NOMO-1 treated with DMSO at 0.1 percent for 48 hours (cell line): ENCODE results near the gene CCDC157.
A peak's percentile ranks its signal among the peaks of the same experiment; 100 is the strongest.
"Not testable (repeated sequence)": the region's sequence is repeated elsewhere in the genome, so short reads cannot be mapped to it uniquely, and the experiment has no call there.

Experiments
- DNase-seq: peaks from one replicate; lab custom pipeline; 2025; ENCODE audit not compliant: unreplicated experiment; lab: John Stamatoyannopoulos, UW

CCDC157 gene

DNA sequence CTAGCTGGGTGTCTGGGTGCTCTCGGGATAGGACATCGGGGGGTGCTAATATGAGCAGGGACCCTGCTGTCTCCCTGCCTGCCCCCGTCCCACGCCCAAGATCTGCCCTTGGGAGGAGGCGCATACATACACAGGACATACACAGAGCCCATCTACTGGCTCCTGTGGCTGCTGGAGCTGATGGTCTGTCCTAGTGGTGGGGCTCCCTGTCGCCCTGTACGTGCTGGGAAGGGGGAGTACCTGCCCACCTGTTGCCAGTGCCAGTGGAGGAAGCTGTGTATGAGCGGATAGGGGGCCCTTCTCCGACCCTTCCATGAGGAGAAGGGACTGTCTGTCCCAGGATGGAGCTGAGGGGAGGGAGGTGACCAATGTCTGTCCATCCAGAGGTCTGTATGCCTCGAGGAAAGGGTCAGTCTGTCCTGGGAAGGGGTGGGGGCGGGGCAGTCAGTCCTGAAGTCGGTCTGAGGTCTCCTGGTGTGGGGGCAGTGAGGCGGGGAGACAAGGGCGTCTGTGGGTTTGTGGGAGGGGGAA is 31.0 kb upstream of the CCDC157 start:
- DNase-seq, result no peak

DNA sequence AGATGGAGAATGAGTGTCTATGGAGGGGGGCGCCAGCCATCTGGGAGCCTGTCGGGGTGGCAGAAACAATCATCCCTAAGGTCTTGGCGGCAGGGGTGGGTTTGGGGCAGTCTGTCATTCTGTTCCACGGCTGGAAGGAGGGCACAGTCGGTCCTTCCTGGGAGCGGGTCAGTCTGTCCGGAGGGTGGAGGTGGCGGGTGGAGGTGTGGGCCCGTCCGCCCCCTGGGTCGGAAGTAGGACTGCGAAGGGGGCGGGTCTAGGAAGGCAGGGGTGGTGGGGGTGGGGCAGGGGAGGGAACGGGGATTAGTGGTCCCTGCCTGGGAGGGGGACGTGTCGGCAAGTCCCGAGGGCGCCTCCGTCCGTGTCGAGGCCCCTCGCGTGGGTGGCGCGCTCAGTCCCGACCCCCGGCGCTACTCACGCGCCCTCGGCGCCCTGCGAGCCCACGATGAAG is 30.5 kb upstream of the CCDC157 start:
- DNase-seq, result no peak

DNA sequence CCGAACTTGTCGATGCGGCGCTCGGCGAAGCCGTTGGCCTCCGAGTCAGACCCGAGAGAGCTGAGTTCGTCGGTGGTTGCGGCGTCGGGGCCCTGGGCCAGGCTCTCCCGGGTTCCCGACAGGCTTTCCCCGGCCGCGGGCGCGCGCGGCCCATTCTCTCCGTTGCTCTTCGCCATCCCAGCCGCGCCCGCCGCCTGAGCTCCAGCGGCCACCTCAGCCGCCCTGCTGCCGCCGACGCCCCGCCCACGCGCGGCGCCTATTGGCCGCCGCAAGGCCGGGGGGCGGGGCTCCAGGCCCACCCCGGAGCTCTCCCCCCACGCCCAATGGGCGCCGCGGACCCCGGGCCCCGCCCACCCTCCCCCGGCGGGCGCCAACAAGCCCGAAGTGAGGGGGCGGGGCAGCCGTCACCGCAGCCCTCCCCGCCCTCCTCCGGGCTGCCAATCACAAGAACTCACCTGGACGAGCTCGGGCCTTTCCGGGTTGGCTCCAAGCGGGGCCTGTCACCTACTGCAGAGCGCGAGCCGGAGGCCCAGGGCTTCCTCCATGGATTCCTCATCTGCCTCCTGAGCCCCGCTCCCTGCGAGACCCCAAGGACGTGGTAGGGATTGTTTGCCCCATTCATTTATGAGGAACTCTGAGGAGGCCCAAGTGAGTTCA is 30.0 kb upstream of the CCDC157 start, which contains the start of gene TBC1D10A:
Gene TBC1D10A, minus strand, starts transcription at position 236 of the 657 bp plus-strand sequence. Its CDS starts 60 bp downstream, at position 176.
- peak; percentile 87 for DNase-seq

DNA sequence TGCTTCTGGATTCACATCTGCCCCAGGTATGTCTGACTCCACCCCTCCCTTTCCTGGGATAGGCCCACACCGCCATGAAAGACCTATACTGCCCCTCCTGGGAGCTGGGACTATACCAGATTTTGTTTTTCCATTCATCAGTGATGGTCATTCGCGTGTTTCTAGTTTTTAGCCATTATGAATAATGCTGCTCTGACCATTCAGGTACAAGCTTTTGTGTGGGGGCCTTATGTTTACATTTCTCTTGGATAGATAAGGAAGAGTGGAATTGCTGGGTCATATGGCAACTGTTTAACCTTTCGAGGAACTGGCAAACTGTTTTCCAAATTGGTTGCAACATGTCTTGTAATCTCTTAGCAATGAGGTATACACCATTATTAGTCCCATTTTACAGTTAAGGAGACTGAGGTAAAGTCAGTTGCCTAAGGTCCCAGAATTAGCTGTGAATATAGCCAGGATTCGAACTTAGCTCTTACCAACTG is 28.9 kb upstream of the CCDC157 start:
- DNase-seq, result no peak

DNA sequence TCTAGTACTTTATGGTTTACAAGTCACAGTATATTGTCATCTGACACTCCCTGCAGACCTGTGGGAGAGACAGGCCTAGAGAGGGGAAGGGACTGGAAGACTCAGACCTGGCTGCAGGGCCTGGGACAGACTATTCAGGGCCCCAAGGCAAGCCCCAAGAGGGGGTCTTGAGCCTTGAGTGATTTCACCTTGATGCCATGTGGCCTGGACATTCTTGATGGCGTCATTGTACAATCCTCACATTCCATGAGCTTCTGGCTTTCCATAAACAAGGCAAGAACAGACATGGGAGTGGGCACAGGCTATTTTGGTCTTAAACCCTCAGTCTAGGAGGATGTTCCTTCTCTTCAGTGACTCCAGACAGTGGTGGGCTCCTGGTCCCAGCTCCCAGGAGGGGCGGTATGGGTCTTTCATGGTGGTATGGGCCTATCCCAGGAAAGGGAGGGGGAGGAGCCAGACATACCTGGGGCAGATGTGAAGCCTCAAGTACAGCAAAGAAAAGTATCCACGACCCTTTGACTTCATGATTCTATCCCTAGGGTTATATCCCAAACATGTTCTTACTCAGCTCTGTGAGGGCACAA is 28.2 kb upstream of the CCDC157 start:
- DNase-seq, result no peak

DNA sequence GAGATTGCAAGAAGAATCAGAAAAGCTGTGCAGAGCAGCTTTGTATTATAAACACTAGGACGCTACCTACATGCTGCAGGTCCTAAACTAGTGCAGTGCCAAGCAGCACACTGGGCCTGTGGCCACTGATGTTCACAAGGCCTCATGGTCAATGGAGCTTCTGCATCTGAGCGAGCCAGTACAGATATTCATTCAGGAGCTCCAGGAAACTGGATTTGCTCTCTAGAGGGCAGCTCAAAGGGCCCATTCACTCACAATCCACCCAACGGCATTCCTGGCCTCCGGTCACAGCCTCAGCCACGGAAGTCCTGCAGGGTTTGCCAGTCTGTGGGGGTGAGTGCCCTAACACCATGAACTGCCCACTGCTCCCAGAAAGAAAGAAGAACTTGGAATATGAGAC is 24.3 kb upstream of the CCDC157 start:
- DNase-seq, result no peak

DNA sequence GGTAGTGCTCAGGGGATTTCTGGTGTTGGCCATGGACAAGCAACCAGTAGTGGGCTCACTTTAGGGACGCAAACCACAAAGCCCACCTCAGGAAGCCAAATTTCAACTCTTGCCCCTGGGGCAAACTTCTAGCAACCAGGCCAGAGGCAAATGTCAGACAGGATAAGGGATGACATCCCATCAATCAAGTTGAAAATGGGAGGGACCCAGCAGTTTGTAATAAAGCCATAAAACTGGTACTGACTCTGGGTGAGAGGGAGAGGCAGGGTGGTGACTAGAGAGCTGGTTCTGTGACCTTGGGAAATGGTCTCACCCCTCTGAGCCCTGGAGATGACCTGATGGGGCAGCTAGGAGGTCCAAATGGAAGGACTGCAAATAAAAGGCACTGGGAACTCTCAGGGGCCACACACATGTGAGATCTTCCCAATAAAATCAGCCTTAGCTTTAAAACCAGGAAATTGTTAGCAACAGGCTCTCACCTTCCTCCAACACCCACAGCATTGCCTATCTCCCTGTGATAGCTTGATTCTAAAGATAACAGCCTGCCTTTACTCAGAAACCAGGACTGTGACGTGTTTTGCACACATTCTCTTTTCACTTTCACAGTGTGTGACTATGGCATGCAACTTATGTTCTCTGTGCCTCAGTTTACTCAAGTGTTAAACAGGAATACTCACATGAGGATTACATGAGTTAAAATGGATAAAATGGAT is 23.7 kb upstream of the CCDC157 start:
- no peak for DNase-seq

DNA sequence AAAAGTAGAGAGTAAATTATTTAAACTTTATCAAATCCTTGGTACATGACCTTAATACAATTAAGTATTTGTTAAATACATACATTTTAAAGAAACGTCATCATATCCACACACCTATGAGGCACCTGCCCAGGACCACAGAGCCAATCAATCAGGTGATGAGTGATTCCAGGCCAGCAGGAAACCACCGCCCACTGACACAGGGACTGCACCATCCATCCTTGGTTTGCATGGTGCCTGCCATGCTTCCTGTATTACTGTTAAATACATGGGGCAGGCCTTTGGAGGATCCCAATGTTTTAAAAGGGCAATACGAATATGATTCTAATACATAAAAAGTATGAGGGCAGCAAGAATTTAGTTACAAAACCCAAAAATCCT is 23.1 kb upstream of the CCDC157 start:
- no peak for DNase-seq

DNA sequence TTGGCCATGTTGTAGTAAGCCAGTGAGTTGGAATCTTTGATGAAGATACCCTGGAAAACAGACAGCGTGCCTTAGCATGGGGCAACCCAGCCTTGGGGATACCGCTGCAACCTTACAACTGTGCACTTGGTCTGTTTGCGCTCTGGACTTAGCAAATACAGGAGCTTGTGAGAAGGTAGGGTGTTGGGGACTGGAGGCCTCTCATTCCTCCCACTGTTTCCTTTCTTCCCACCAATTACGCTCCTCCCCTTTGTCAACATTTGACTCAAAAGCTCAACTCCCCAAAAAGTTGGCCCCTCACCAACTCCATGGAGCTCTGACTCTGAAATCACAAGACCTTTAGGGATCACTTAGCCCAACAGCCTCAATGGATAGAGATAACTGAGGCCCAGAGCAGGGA is 22.2 kb upstream of the CCDC157 start:
- no peak for DNase-seq

DNA sequence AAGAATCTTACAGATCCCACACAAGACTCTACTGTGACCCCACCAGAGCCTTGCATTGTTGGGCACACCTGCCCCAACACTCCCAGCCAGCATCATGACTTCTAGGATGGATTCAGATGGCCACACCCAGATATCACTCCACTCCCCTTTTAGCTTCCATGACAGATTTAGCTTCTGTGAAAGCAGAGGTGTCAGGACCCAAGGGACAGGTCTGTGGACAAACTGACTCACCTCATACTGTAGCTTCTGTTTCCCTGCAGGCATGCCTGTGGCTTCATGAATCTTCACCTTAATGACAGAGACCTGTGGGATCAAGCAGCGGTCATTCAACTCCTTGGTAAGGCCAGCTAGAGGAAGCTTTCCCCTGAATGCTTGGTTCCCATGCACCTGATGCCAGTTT is 21.6 kb upstream of the CCDC157 start:
- DNase-seq, result no peak

DNA sequence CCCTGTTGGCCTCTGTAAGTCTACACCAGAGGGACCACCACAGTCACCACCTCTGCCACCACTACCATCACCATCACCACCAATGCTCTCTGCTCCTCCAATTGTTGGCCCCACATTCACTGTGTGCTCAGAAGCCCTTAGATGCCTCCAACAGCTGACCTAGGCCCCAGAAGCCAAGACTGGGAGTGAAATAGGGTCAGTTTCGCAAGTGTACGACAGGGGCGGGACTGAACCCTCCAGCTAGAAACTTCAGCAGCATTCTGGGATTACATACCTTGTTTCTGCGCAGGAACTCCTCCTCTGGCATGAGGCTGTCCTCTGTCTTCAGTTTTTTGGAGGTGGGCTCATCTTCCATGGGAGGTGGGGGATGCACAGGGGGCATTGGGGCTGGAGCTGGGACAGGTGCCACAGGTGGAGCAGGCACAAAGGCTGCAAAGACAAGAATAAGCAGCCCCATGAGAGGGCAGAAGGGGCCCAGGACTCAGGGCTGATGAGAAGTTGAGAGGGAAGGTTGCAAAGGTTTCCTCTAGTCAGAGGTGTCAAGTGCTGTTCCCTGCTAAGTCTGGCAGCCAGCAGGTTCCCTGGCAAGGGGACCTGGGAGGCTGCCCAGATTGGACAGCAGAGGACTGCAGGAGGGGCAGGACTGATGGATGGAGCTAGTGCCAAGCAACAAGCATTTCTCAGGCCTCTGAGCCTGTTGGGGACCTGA is 19.9 kb upstream of the CCDC157 start:
- no peak for DNase-seq

DNA sequence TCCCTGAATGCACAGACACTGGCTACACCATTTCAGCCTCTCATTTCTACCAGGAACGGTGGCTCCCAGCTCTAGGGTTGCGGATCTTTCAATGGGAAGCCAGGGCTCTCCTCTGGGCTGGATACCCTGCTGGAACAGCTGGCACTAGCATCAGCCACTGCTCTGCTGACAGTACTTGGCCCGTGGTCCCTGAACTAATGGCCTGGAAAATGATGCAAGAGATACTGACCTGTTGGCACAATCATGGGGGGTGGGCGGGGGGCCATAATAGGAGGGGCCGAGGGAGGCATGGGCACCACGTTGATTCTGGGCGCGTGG is 19.4 kb upstream of the CCDC157 start:
- DNase-seq, result no peak

DNA sequence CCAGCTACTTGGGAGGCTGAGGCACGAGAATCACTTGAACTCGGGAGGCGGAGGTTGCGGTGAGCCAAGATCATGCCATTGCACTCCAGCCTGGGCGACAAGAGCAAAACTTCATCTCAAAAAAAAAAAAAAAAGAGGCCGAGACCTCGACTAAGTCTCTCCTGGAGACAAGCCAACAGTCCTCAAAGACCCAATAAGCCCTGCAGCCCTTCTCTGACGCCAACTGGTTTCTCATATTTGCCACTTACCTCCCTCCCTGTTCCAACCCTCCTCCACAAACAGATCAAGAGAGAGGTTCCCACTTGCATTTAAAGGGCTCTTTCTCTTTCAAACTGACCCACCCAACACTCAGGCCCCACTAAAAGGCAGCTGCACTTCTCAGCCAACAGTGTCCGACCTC is 18.5 kb upstream of the CCDC157 start:
- not testable (repeated sequence) for DNase-seq

DNA sequence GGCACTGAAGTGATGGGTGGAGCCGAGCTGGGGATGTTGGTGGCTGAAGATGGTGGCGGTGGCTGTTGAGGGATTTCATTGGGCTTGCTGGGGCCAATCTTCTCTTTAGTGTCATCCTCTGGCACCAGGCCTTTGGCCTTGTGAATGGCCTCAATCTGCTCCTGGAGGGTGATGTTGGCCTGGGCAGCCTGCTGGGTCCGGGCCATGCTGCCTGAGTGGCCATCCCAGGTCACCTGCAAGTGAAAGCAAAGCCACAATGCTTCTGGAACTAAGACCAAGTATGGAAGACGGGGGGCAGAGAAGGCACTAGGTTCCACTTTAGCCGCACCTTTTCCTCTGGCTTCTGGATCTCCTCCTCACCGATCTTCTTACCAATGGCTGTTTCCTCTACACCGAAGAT is 18.0 kb upstream of the CCDC157 start:
- no peak for DNase-seq

DNA sequence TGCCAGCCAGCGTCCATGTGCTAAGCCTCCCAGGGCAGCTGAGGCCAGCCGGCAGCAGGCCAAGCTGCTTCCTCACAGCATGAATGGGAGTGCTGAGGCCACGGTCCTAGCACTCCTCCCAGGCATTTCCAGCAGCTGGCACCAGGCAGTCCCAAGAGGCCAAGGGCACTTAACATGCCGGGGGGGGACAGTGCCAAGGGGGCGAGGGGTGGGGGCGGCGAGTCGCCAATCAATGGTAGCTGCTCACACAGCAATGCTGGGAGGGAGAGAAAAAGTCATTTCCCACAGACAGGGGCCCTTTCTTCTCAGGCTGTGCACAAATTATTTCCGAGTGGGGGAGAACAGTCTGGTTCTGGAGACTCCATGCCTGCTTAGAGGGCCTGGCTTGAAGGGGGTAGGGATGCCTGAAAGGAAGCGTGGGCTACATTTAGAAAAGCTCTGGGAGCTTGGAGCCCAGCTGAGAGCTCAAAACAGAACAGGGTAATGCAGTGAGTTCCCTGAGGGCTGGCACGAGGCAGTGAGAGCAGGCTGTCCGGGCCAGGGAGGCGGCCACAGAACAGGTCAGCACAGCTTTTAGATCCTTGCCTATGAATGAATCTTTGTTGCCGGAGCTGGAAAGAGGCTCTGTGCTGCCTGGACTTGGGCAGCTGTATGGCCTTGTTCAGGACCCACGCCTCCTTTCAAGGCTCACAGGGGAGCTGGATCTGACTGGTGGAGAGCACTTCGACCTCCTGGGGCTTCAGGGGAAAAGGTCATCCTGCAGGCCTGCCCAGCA is 15.7 kb upstream of the CCDC157 start:
- DNase-seq, result no peak

DNA sequence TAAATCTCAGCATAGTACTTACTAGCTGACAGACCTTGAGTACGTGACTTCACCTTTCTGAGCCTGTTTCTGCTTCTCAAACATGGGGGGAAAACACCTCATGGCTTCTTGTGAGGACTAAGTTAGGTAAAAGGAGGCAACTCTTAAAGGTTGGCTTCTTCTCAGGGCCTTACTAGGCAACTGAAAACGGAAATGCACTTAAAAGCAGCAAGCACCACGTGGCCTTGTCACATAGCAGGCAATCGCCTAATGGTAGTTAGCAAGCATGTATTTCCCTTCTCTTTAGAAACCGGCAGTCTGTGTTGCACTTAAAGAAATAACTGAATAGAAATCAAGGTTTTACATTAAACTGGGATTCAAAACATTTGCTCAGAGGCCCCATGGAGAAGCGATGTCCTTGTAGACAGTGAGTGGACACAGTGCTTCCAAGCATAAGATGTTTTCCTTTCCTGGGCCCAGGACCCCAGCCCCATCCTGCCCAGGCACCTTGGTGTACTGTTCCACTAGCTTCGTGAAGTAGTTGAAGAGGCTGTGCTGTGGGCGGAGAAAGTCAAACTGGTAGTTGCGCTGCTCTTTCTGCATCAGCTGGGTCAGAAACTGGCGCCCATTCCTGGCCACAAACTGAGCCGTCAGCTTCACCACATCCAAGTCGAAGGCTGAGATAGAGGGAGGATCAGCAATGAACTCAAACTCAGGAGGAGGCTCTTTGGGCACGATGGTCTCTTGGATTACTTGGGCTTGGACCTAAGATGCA is 12.2 kb upstream of the CCDC157 start:
- no peak for DNase-seq

DNA sequence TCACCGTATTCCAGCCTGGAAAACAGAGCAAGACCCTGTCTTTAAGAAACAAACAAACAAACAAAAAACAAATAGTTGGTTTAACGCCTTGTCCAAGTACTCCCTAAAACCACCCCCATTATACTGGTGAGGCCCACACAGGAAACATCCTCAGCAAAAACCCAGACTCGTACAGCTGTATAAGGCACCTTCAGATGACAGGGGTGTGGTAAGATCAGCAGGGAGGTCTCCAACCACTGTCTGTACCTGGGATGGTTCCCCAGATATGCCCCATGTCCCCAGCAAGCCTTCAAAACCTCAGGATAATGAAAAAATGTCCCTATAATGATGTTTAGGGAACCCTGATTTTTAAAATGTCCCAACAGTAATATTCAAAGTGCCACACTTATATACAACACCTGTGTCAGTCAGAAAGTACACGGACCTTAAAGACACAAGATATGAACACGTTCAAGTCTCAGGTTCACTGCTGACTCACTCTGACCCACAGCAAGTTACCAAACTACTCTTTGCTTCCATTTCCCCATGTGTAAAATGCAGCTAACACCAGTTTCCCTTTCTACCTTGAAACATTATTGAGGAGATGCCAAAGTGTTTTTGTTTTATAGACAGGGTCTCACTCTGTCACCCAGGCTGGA is 9.4 kb upstream of the CCDC157 start:
- no peak for DNase-seq

DNA sequence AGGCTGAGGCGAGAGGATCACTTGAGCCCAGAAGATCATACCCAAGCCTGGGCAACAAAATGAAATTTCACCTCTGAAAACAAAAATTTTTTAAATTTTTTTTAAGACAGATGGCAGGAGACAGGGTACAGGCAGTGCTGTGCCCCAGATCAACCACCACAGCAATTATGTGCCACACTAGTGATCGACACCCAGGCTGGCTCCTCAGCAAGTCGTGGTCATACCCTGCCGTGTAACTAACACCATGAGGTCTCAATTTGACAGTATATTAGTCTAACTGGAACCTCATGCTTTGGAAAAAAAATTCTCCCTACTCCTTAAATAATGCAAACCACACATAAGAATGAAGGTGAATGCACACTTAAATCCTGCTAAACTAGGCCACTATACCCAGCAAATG is 8.4 kb upstream of the CCDC157 start:
- DNase-seq, result no peak

DNA sequence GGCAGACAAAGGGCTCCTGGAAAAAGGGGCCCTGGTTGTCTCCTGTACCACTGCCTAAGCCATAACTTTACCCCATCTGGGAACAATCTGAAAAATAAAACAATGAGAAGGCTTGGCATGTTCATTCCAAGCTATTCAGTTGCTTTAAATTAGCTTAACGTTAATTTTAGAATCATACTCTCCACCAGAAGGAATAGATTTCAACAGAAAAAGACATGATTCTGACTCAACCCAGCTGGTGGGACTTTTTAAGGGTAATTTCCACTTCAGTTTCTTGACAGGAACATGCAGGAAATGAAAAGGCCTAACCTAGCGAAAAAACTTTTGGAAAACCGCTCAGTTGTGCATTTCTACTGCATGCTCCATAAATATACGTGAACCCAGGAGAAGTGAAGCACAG is 8.0 kb upstream of the CCDC157 start:
- no peak for DNase-seq

DNA sequence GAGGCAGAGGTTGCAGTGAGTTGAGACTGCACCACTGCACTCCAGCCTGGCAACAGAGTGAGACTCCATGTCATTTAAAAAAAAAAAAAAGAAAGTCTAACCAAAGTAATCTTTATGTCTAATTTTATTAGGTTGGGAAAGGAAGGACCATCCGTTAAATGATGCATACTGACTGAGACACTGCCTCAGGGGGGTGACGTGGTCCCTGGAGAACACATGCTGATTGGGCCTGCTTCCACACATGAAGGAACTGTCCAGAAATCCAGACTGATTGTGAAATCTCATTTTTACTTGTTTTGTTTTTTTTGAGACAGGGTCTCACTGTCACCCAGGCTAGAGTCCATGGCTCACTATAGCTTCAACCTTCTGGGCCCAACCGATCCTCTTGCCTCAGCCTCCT is 5.6 kb upstream of the CCDC157 start:
- no peak for DNase-seq
